DLD1 (cell line): ENCODE measurements around the gene CPPED1.

Experiments
- in situ Hi-C: cut with HindIII; loops from 2 replicates; pipeline ENCODE4 v1.10.0; 2017; ENCODE audit warnings: low sequenced_read_pairs

The CPPED1 gene

GRCh38 chr16:12651765-12652512 lies 151.7 kb downstream of the CPPED1 start:
- in situ Hi-C loops: no loop called here

GRCh38 chr16:12649356-12649755 lies 154.3 kb downstream of the CPPED1 start:
- in situ Hi-C loops: no loop called here

GRCh38 chr16:12646490-12647274 lies 157.0 kb downstream of the CPPED1 start:
- in situ Hi-C loops: no loop called here

GRCh38 chr16:12646098-12646489 lies 157.6 kb downstream of the CPPED1 start:
- in situ Hi-C loops: no loop called here

- in situ Hi-C loops: no loop called here
Measured at GRCh38 chr16:12643034-12643455, 160.6 kb downstream of the CPPED1 start.

- in situ Hi-C loops: no loop called here
Measured at GRCh38 chr16:12639044-12639443, 164.6 kb downstream of the CPPED1 start.

GRCh38 chr16:12637002-12637401 lies 166.7 kb downstream of the CPPED1 start:
- in situ Hi-C loops: no loop called here

- in situ Hi-C loops: no loop called here
Measured at GRCh38 chr16:12629271-12629670, 174.4 kb downstream of the CPPED1 start.

- in situ Hi-C loops: no loop called here
Measured at GRCh38 chr16:12628536-12628935, 175.2 kb downstream of the CPPED1 start.

GRCh38 chr16:12627394-12627793 lies 176.3 kb downstream of the CPPED1 start:
- in situ Hi-C loops: no loop called here

- in situ Hi-C loops: no loop called here
Measured at GRCh38 chr16:12626411-12626810, 177.3 kb downstream of the CPPED1 start.

GRCh38 chr16:12625716-12626115 lies 178.0 kb downstream of the CPPED1 start:
- in situ Hi-C loops: no loop called here

GRCh38 chr16:12625068-12625467 lies 178.6 kb downstream of the CPPED1 start:
- in situ Hi-C loops: no loop called here

GRCh38 chr16:12620150-12620549 lies 183.5 kb downstream of the CPPED1 start:
- in situ Hi-C loops: no loop called here

GRCh38 chr16:12618515-12618914 lies 185.2 kb downstream of the CPPED1 start:
- in situ Hi-C loops: no loop called here

- in situ Hi-C loops: no loop called here
Measured at GRCh38 chr16:12617401-12617819, 186.3 kb downstream of the CPPED1 start.

GRCh38 chr16:12614662-12615278 lies 188.9 kb downstream of the CPPED1 start:
- in situ Hi-C loops: no loop called here

- in situ Hi-C loops: no loop called here
Measured at GRCh38 chr16:12613992-12614661, 189.6 kb downstream of the CPPED1 start.

- in situ Hi-C loops: no loop called here
Measured at GRCh38 chr16:12613131-12613991, 190.3 kb downstream of the CPPED1 start.

- in situ Hi-C loops: no loop called here
Measured at GRCh38 chr16:12612598-12613101, 191.0 kb downstream of the CPPED1 start.
